Cerebellar cortex (tissue), 1 donor: ENCODE measurements around the gene HLA-C.
"Not testable (repeated sequence)": the region's sequence is repeated elsewhere in the genome, so short reads cannot be mapped to it uniquely, and the experiment has no call there.

Source experiments
- DNase-seq: peaks from one replicate; pipeline ENCODE4 v3.0.0-alpha.2; 2015; ENCODE audit warnings: low spot score

Gene HLA-C

DNA sequence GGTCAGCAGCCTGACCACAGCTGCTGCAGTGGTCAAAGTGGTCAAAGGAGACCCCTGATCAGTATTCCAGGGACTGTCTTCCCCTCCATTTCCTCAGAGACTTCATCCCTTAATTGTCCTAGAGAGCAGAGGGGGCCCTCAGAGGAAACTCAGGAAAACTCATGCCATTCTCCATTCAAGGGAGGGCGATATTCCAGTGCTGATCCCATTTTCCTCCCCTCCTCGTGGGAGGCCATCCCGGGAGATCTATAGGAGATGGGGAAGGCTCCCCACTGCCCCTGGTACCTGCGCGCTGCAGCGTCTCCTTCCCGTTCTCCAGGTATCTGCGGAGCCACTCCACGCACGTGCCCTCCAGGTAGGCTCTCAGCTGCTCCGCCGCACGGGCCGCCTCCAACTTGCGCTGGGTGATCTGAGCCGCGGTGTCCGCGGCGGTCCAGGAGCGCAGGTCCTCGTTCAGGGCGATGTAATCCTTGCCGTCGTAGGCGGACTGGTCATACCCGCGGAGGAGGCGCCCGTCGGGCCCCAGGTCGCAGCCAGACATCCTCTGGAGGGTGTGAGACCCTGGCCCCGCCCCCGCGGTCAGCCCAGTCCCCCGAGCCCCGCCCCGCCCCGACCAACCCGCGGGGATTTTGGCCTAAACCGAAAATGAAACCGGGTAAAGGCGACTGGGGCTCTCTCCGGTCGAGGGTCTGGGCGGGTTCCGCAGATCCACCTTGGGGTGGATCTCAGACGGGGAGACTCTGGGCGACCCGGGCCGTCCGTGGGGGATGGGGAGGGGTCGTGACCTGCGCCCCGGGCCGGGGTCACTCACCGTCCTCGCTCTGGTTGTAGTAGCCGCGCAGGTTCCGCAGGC, 878 bp downstream of the HLA-C start:
- DNase-seq: peak; percentile 6

DNA sequence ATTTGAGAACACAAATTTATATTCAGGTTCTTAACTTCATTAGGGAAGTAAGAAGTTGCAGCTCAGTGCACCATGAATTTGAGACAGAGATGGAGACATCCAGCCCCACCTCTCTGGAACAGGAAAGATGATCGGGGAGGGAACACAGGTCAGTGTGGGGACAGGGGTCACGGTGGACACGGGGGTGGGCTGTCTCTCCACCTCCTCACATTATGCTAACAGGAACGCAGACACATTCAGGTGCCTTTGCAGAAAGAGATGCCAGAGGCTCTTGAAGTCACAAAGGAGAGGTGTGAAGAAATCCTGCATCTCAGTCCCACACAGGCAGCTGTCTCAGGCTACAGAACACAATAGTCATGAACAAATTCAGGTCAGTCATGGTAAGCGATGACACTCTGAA, 3.1 kb downstream of the HLA-C start:
- no peak for DNase-seq

DNA sequence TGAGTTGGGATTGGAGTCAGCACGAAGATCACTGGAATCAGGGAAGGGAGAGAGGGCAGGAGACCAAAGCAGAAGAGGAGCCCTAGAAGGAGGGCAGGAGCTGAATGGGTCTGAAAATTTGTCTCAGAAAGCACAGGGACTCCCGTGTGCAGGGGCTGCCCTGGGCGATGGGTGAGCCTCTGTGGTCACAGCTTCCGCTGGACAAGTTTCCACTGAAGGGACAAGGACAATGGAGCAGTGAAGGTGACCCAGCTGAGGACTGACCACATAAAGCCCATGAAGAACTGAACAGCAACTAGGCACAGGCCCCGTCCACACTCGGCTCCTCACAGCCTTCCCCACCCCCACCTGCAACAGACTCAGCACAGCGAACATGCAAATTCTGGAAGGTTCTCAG, 3.5 kb downstream of the HLA-C start:
- DNase-seq: no peak

- no peak for DNase-seq
Measured at GRCh38 chr6:31267651-31268368, 4.1 kb downstream of the HLA-C start.

DNA sequence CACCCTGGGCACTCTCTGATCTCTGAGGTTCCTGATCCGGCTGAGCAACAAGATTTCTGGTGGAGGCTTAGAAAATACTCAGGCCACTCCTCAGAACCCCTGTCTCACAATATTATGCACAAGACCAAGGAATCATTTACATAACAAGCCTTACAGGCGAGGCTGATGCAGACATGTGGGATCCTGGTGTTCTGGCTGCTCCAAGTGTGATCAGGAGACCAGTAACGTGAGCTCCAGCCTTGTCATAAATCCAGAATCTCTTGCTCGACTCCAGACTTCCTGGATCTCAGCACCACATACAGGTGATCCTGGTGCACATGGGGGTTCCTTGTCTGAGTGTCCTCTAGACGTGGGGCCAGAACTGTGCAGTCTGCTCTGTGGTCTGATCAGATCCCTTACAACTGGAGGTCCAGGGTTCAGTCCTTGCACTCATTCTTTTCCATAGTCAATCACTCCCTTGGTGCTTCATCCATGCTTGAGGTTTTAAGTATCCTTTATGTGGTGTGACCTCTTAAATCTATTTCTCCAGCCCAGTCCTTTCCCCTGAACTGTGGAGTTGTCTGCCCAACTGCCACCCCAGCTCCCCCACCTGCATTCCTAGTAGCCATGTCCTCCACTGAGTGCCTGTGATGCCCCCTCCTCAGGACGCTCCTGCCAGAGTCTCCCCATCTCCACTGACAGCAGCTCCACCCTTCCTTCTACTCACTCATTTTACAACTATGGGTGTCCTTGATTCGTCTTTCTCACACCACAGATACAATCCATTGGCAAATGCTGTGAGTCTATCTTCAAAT, 5.1 kb downstream of the HLA-C start:
- no peak for DNase-seq

GRCh38 chr6:31265926-31266325, 6.0 kb downstream of the HLA-C start:
- no peak for DNase-seq

- DNase-seq: not testable (repeated sequence)
Measured at GRCh38 chr6:31263346-31263933, 8.5 kb downstream of the HLA-C start.

DNA sequence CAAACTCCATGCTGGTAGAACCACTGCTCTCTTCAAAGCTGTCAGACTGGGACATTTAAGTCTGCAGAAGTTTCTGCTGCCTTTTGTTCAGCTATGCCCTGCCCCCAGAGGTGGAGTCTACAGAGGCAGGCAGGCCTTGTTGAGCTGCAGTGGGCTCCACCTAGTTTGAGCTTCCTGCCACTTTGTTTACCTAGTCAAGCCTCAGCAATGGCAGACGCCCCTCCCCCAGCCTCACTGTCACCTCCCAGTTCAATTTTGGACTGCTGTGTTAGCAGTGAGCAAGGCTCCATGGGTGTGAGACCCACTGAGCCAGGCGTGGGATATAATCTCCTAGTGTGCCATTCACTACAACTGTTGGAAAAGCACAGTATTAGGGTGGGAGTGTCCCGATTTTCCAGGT, 11.9 kb downstream of the HLA-C start:
- not testable (repeated sequence) for DNase-seq

- no peak for DNase-seq
Measured at GRCh38 chr6:31252625-31253024, 19.3 kb downstream of the HLA-C start.

DNA sequence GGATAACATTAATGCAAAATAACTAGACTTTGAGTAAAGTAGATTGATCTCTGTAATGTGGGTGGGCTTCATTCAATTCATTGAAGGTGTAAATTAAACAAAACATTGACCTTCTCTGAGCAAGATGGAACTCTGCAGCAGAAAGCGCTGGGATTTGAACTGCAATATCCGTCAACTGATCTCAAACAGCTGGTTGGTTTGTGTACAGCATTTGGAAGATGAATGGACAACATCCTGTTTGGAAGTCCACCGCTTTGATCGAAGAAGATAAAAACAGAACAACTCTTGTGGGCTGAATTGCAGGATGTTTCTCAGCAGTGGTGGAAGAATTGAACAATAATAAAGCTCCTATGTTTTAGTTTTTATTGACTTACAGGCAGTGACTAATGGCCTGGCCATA, 20.6 kb downstream of the HLA-C start:
- DNase-seq: no peak

- no peak for DNase-seq
Measured at GRCh38 chr6:31249184-31249583, 22.7 kb downstream of the HLA-C start.

DNA sequence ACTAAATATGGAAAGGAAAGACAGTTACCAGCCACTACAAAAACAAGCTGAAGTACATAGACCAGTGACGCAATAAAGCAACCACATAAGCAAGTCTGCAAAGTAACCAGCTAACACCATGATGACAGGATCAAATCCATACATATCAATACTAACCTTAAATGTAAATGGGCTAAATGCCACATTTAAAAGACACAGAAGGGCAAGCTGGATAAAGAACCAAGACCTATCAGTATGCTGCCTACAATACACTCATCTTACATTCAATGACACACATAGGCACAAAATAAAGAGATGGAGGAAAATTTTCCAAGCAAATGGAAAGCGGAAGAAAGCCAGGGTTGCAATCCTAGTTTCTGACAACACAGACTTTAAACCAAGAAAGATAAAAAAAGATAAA, 24.1 kb downstream of the HLA-C start:
- no peak for DNase-seq

DNA sequence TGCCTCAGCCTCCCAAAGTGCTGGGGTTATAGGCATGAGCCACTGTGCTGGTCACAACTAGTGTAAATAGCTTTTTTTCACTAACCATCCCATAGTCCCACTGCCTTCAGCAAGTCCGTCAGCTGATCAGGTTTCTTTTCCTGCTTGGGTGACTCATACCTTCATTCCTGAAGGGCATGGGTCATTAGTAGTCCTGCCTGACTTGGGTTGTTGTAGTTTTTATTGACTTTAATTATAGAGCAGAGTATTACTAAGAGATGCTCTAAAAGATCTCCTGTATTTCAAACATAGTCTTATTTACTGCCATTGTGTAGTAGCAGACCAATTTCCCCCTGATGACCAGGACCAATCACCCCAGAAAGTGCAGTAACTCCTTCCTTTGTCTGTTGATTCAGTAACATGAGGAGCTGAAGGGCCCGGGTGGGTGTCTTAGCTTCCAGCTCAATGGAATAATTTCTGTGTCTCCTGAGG, 25.8 kb downstream of the HLA-C start:
- no peak for DNase-seq

DNA sequence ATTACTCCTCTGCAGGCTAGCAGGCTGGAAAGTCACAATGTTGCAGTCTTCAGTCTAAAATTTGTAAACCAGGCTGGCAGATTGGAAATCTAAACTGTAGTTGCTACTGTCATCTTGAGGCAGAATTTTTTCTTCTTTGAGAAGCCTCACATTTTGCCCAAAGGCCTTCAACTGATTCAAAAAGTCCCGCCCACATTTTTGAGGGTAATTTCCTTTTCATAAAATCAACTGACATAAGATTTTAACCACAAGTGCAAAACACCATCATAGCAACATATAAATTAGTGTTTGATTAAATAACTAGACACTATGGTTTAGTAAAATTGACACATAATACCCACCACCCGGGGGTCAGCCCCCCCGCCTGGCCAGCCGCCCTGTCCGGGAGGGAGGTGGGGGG, 28.4 kb downstream of the HLA-C start:
- DNase-seq: no peak

GRCh38 chr6:31239854-31240253, 32.0 kb downstream of the HLA-C start:
- DNase-seq: no peak

GRCh38 chr6:31234101-31234500, 37.8 kb downstream of the HLA-C start:
- DNase-seq: not testable (repeated sequence)

- DNase-seq: no peak
Measured at GRCh38 chr6:31228476-31228875, 43.4 kb downstream of the HLA-C start.

DNA sequence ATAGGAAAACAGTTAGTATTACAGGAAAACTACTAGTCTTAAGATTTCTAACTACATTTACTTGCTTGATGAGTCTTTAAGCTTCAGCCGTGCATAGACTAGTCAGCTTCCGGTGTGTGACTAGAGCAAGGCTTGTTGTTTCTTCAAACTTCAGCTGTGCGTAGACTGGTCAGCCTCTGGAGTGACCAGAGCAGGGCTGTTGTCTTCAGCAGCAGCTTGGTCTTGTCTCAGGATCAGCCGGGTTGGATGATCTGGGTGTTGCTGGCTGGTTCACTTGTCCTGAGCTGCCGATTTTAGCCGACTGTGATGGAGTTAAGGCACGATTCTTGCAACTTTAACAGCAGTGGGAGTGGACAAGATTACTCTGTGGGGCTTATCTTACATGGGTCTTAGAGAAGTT, 44.7 kb downstream of the HLA-C start:
- no peak for DNase-seq

DNA sequence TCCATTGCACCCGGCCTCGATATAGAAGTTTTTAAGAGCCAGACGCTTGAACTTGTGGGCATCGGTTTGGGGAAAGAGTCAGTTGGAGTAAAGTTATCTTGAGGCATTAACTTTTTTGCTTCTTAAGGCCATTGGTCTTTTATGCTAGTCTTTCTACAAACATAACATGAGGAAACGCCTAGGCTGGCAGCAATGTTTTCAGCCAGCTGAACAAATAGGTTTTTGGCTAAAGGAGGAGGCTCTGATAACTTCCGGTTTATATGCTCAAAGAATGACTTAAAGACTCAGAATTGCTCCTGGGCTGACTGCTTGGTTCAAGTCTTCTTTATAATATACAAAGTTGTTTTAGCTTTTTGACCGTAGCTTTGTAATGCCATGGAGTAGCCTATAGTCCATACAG, 46.2 kb downstream of the HLA-C start:
- no peak for DNase-seq

DNA sequence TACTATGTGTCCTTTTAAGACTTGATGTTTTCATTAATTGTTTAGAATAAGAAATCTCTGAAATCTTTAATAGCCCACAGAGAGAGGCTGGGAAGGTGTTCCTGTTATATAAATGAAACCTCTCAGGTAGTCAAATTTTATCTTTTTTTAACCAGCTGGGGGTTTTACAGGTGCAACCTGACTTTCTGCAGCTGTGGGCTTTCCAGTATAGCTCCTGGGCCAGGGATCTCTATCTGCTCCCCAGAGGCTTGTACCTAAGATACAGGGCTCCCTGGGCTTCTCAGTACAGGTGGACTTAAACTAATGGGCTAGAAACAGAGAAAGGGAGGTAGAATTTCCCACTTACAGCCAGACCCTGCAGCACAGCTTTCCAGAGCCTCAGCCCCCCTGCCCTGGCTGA, 49.4 kb downstream of the HLA-C start:
- DNase-seq: no peak
